ENCODE data around the gene PDZD7.

PDZD7 gene

GRCh38 chr10:101071885-101072433 lies 41.0 kb upstream of the PDZD7 start:
- DNase-seq (ENCODE audit: low spot score), result no peak
- ChIA-PET POLR2A (ENCODE audit: low non-redundant PET) (no interaction called here), CTCF (interaction anchor here (0.9 to 1.5 kb wide), 4 partner anchors 20 to 30 kb away, joined by 3 to 7 read pairs (median 4); no protein-coding TSS in a partner anchor)
- TF ChIP-seq CTCF (conservative IDR thresholded peaks at IDR 0.05; ENCODE audit: low read depth), result no peak
- H3K27ac ChIP-seq, result no peak overlapping the region

GRCh38 chr10:101071267-101071884 lies 40.4 kb upstream of the PDZD7 start:
- ChIA-PET CTCF (interaction anchor here (0.9 to 1.5 kb wide), 4 partner anchors 20 to 30 kb away, joined by 3 to 7 read pairs (median 4); no protein-coding TSS in a partner anchor), POLR2A (ENCODE audit: low non-redundant PET) (interaction anchor here (0.7 kb wide), 1 partner anchor 42 kb away, joined by 3 read pairs; no protein-coding TSS in a partner anchor)
- H3K27ac ChIP-seq, result no peak overlapping the region
- no peak for TF ChIP-seq CTCF (conservative IDR thresholded peaks at IDR 0.05; ENCODE audit: low read depth)
- DNase-seq (ENCODE audit: low spot score), result no peak

GRCh38 chr10:101070098-101070497 lies 39.2 kb upstream of the PDZD7 start:
- CTCF ChIA-PET, result interaction anchor here (0.8 to 1.9 kb wide), 3 partner anchors 26 to 72 kb away, joined by 3 to 6 read pairs (median 6); no protein-coding TSS in a partner anchor
- no peak for DNase-seq (ENCODE audit: low spot score)
- POLR2A ChIA-PET (ENCODE audit: low non-redundant PET), result no interaction called here
- no peak for TF ChIP-seq CTCF (conservative IDR thresholded peaks at IDR 0.05; ENCODE audit: low read depth)
- no peak overlapping the region for H3K27ac ChIP-seq

- POLR2A ChIA-PET (ENCODE audit: low non-redundant PET), result no interaction called here
- TF ChIP-seq CTCF (conservative IDR thresholded peaks at IDR 0.05; ENCODE audit: low read depth), result no peak
- DNase-seq (ENCODE audit: low spot score), result no peak
- CTCF ChIA-PET, result interaction anchor here (0.6 to 3.0 kb wide), 7 partner anchors 9 to 145 kb away, joined by 3 to 20 read pairs (median 5); no protein-coding TSS in a partner anchor
- H3K27ac ChIP-seq, result no peak overlapping the region
Observed at GRCh38 chr10:101069441-101069840, 38.5 kb upstream of the PDZD7 start.

- TF ChIP-seq CTCF (conservative IDR thresholded peaks at IDR 0.05; ENCODE audit: low read depth), result peak; percentile 87
- H3K27ac ChIP-seq, result peak overlapping the region; percentile 94
- ChIA-PET POLR2A (ENCODE audit: low non-redundant PET) (no interaction called here), CTCF (interaction anchor here (0.5 to 3.0 kb wide), 15 partner anchors 7 to 147 kb away, joined by 3 to 23 read pairs (median 4); no protein-coding TSS in a partner anchor)
- DNase-seq (ENCODE audit: low spot score), result peak; percentile 74
Observed at GRCh38 chr10:101067356-101068083, 36.6 kb upstream of the PDZD7 start.

GRCh38 chr10:101066896-101067355 lies 36.0 kb upstream of the PDZD7 start:
- H3K27ac ChIP-seq, result peak overlapping the region; percentile 94
- 0 out of 2 replicates have a peak, but pooled peaks have one; percentile 3 for TF ChIP-seq CTCF (conservative IDR thresholded peaks at IDR 0.05; ENCODE audit: low read depth)
- DNase-seq (ENCODE audit: low spot score), result peak; percentile 47
- CTCF ChIA-PET, result interaction anchor here (0.5 to 3.0 kb wide), 13 partner anchors 9 to 147 kb away, joined by 3 to 23 read pairs (median 4); no protein-coding TSS in a partner anchor
- POLR2A ChIA-PET (ENCODE audit: low non-redundant PET), result no interaction called here

Measured in RWPE1 (cell line).